ENCODE data around the gene PHF13. TPM values are rescaled to one million over a fixed set of nuclear protein-coding genes. Genes with fewer than 3 reads are reported as not detected.

Gene PHF13
- total and polyA plus RNA-seq, 10 donors: 3.4 to 14.0 (median 9.2) TPM

DNA sequence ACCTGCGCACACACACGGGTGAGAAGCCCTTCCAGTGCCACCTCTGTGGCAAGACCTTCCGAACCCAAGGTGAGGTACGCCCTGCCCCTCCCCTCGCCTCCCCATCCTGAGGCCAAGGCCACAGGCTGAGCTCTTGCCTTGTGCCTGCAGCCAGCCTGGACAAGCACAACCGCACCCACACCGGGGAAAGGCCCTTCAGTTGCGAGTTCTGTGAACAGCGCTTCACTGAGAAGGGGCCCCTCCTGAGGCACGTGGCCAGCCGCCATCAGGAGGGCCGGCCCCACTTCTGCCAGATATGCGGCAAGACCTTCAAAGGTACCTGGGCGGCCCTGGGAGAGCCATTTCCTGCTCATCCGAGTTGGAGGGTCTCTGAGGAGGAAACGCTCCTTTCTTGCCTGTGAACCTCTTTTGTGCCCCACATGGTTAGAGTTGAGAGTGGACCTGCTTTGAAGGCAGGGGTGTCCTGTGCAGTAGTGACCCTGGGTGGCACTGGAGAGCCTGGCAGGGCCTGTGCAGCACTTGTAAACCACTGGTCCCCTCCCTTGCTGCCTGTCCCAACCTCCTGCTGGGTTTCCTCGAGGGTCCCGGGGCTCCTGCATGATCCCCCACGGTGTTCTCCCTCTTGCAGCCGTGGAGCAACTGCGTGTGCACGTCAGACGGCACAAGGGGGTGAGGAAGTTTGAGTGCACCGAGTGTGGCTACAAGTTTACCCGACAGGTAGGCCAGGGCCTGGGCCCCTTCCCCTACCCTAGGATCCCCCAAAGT lies 25.2 kb upstream of the PHF13 start:
- H3K36me3 ChIP-seq: peaks cover 0 to 82% (median 49%) of the 10 kb centered on the region in 6 donors
- no peak for DNase-seq
- peaks cover 13 to 99% (median 67%) of the 10 kb centered on the region in 6 donors for H3K4me1 ChIP-seq
- intact Hi-C loops (cut with DNase I; ENCODE audit: low total_unique reads): no loop called here
- H3K9me3 ChIP-seq: no peaks in the 10 kb centered on the region
- H3K27ac ChIP-seq: peak overlapping the region in 2 of 8 donors; percentile 7 to 13
- H3K4me3 ChIP-seq: no peak overlapping the region
- H3K27me3 ChIP-seq (replicated peaks in 1 of 7): no peaks in the 10 kb centered on the region
- peak; percentile 15 to 71 (median 51) for TF ChIP-seq POLR2AphosphoS5 (IDR thresholded peaks at IDR 0.05)
- TF ChIP-seq, protein P1, sequence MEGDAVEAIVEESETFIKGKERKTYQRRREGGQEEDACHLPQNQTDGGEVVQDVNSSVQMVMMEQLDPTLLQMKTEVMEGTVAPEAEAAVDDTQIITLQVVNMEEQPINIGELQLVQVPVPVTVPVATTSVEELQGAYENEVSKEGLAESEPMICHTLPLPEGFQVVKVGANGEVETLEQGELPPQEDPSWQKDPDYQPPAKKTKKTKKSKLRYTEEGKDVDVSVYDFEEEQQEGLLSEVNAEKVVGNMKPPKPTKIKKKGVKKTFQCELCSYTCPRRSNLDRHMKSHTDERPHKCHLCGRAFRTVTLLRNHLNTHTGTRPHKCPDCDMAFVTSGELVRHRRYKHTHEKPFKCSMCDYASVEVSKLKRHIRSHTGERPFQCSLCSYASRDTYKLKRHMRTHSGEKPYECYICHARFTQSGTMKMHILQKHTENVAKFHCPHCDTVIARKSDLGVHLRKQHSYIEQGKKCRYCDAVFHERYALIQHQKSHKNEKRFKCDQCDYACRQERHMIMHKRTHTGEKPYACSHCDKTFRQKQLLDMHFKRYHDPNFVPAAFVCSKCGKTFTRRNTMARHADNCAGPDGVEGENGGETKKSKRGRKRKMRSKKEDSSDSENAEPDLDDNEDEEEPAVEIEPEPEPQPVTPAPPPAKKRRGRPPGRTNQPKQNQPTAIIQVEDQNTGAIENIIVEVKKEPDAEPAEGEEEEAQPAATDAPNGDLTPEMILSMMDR (IDR thresholded peaks at IDR 0.05 in 8 of 11, conservative IDR thresholded peaks at IDR 0.05 in 3 of 11): no peak
- 79 to 87% (median 80%) methylated on average over 16 to 25 of the region's 25 CpGs for WGBS, 5 donors

GRCh38 chr1:6588893-6589520 lies 24.5 kb upstream of the PHF13 start:
- intact Hi-C loops (cut with DNase I; ENCODE audit: low total_unique reads): no loop called here
- no peaks in the 10 kb centered on the region for H3K9me3 ChIP-seq
- no peak overlapping the region for H3K4me3 ChIP-seq
- no peaks in the 10 kb centered on the region for H3K27me3 ChIP-seq (replicated peaks in 1 of 7)
- DNase-seq: no peak
- TF ChIP-seq, protein P1 (IDR thresholded peaks at IDR 0.05 in 8 of 11, conservative IDR thresholded peaks at IDR 0.05 in 3 of 11): no peak
- peak in 2 of 3 donors; percentile 13 to 66 for TF ChIP-seq POLR2AphosphoS5 (IDR thresholded peaks at IDR 0.05)
- TF ChIP-seq POLR2A (IDR thresholded peaks at IDR 0.05): no peak
- 40 to 80% (median 73%) methylated on average over 8 to 24 of the region's 24 CpGs for WGBS, 5 donors
- peak overlapping the region in 2 of 8 donors; percentile 13 to 22 for H3K27ac ChIP-seq
- peaks cover 13 to 99% (median 67%) of the 10 kb centered on the region in 6 donors for H3K4me1 ChIP-seq
- peaks cover 0 to 89% (median 56%) of the 10 kb centered on the region in 6 donors for H3K36me3 ChIP-seq

DNA sequence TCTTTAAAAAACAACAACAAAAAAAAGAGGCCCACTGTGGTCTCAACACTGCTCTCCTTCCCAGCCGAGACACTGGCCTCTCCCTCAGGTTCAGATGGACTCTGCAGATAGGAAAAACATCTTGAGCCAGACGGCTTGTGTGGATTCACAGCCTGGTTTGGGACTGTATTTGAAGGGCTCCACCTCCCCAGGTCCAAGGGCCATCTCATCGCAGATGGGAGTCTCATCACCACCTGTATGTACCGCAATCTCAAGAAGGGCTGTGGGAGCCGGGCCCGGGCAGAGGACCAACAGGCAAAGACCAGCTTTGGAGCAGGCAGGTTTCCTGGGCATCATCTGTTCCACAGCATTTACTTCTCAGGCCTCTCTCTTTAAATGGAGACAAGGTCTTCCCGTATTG lies 23.5 kb upstream of the PHF13 start:
- H3K4me1 ChIP-seq: peaks cover 13 to 97% (median 62%) of the 10 kb centered on the region in 6 donors

More for the DNA sequence above, 23.5 kb upstream of the PHF13 start:
- Histone ChIP-seq H3K27ac (peak overlapping the region in 2 of 8 donors; percentile 66 to 79), H3K27me3 (replicated peaks in 1 of 7) (no peaks in the 10 kb centered on the region), H3K9me3 (no peaks in the 10 kb centered on the region), H3K36me3 (peaks cover 0 to 99% (median 65%) of the 10 kb centered on the region in 6 donors), H3K4me3 (no peak overlapping the region)
- TF ChIP-seq POLR2A (IDR thresholded peaks at IDR 0.05): no peak
- no peak for TF ChIP-seq POLR2AphosphoS5 (IDR thresholded peaks at IDR 0.05)
- TF ChIP-seq, protein P1 (IDR thresholded peaks at IDR 0.05 in 8 of 11, conservative IDR thresholded peaks at IDR 0.05 in 3 of 11): no peak
- intact Hi-C loops (cut with DNase I; ENCODE audit: low total_unique reads): no loop called here
- 91 to 97% (median 95%) methylated on average over 7 of the region's 7 CpGs for WGBS, 5 donors
- no peak for DNase-seq
